Amniotic stem cell (primary cell): Measurements from ENCODE around the gene SECISBP2.
"Not testable (repeated sequence)": the region's sequence is repeated elsewhere in the genome, so short reads cannot be mapped to it uniquely, and the experiment has no call there.

Experiments
- DNase-seq: peaks from one replicate; lab custom pipeline; 2025; lab: John Stamatoyannopoulos, UW

The SECISBP2 gene

GRCh38 chr9:89366711-89367110, 48.4 kb downstream of the SECISBP2 start:
- DNase-seq = no peak

- DNase-seq = no peak
These were observed 49.0 kb downstream of the SECISBP2 start for GRCh38 chr9:89367281-89367680.

- DNase-seq = no peak
These were observed 49.6 kb downstream of the SECISBP2 start for GRCh38 chr9:89367726-89368437.

GRCh38 chr9:89368550-89368949, 50.2 kb downstream of the SECISBP2 start:
- DNase-seq = no peak

- no peak for DNase-seq
These were observed 50.7 kb downstream of the SECISBP2 start for GRCh38 chr9:89368978-89369377.

GRCh38 chr9:89370593-89370992, 52.3 kb downstream of the SECISBP2 start:
- no peak for DNase-seq

- not testable (repeated sequence) for DNase-seq
These were observed 53.5 kb downstream of the SECISBP2 start for GRCh38 chr9:89371791-89372190.

GRCh38 chr9:89372230-89372816, 54.0 kb downstream of the SECISBP2 start:
- DNase-seq = no peak

- no peak for DNase-seq
These were observed 54.7 kb downstream of the SECISBP2 start for GRCh38 chr9:89372979-89373378.

- DNase-seq = no peak
These were observed 55.9 kb downstream of the SECISBP2 start for GRCh38 chr9:89374176-89374575.

- no peak for DNase-seq
These were observed 57.0 kb downstream of the SECISBP2 start for GRCh38 chr9:89375191-89375760.

GRCh38 chr9:89376286-89376685, 58.0 kb downstream of the SECISBP2 start:
- no peak for DNase-seq

GRCh38 chr9:89376741-89377351, 58.5 kb downstream of the SECISBP2 start:
- no peak for DNase-seq

GRCh38 chr9:89377411-89377810, 59.1 kb downstream of the SECISBP2 start:
- no peak for DNase-seq

GRCh38 chr9:89378541-89378940, 60.2 kb downstream of the SECISBP2 start:
- DNase-seq = no peak

- no peak for DNase-seq
These were observed 60.7 kb downstream of the SECISBP2 start for GRCh38 chr9:89379031-89379430.

- DNase-seq = no peak
These were observed 61.3 kb downstream of the SECISBP2 start for GRCh38 chr9:89379508-89380115.

GRCh38 chr9:89380437-89381307, 62.4 kb downstream of the SECISBP2 start:
- no peak for DNase-seq

GRCh38 chr9:89381308-89381609, 63.0 kb downstream of the SECISBP2 start:
- no peak for DNase-seq

- DNase-seq = no peak
These were observed 64.0 kb downstream of the SECISBP2 start for GRCh38 chr9:89382026-89382986.
